ENCODE data around the gene MIOS.

MIOS gene

GRCh38 chr7:7583731-7584130 is 17.0 kb downstream of the MIOS start:
- DNase-seq (ENCODE audit: low spot score) = no peak

- no peak for DNase-seq (ENCODE audit: low spot score)
Measured at GRCh38 chr7:7584653-7585052, 18.0 kb downstream of the MIOS start.

- DNase-seq (ENCODE audit: low spot score) = no peak
Measured at GRCh38 chr7:7585241-7585928, 18.7 kb downstream of the MIOS start.

- DNase-seq (ENCODE audit: low spot score) = peak; percentile 71
Measured at GRCh38 chr7:7595451-7595850, 28.8 kb downstream of the MIOS start.

GRCh38 chr7:7596176-7596575 is 29.5 kb downstream of the MIOS start:
- DNase-seq (ENCODE audit: low spot score) = no peak

GRCh38 chr7:7607010-7607409 is 40.3 kb downstream of the MIOS start:
- no peak for DNase-seq (ENCODE audit: low spot score)

- no peak for DNase-seq (ENCODE audit: low spot score)
Measured at GRCh38 chr7:7609330-7609729, 42.6 kb downstream of the MIOS start.

- DNase-seq (ENCODE audit: low spot score) = no peak
Measured at GRCh38 chr7:7612519-7612918, 45.8 kb downstream of the MIOS start.

- no peak for DNase-seq (ENCODE audit: low spot score)
Measured at GRCh38 chr7:7613210-7613609, 46.5 kb downstream of the MIOS start.

GRCh38 chr7:7614018-7614741 is 47.5 kb downstream of the MIOS start:
- peak; percentile 27 for DNase-seq (ENCODE audit: low spot score)

GRCh38 chr7:7617550-7617949 is 50.9 kb downstream of the MIOS start:
- DNase-seq (ENCODE audit: low spot score) = no peak

GRCh38 chr7:7618410-7618809 is 51.7 kb downstream of the MIOS start:
- no peak for DNase-seq (ENCODE audit: low spot score)

- DNase-seq (ENCODE audit: low spot score) = no peak
Measured at GRCh38 chr7:7620236-7620635, 53.6 kb downstream of the MIOS start.

GRCh38 chr7:7620644-7621210 is 54.0 kb downstream of the MIOS start:
- no peak for DNase-seq (ENCODE audit: low spot score)

GRCh38 chr7:7628476-7628875 is 61.8 kb downstream of the MIOS start:
- no peak for DNase-seq (ENCODE audit: low spot score)

- DNase-seq (ENCODE audit: low spot score) = no peak
Measured at GRCh38 chr7:7630626-7631329, 64.1 kb downstream of the MIOS start.

- DNase-seq (ENCODE audit: low spot score) = no peak
Measured at GRCh38 chr7:7639421-7639820, 72.7 kb downstream of the MIOS start.

- DNase-seq (ENCODE audit: low spot score) = peak; percentile 46
Measured at GRCh38 chr7:7639847-7640220, 73.2 kb downstream of the MIOS start.

- DNase-seq (ENCODE audit: low spot score) = peak; percentile 98
Measured at GRCh38 chr7:7640221-7641128, 73.8 kb downstream of the MIOS start, which contains the start of gene UMAD1. Gene UMAD1 (plus strand): TSS chr7:7640752. CDS start chr7:7673372, 32,620 bp downstream.

GRCh38 chr7:7641129-7641663 is 74.5 kb downstream of the MIOS start:
- no peak for DNase-seq (ENCODE audit: low spot score)

- no peak for DNase-seq (ENCODE audit: low spot score)
Measured at GRCh38 chr7:7642081-7642480, 75.4 kb downstream of the MIOS start.

Measured in hematopoietic multipotent progenitor cell treated with erythropoietin and hydrocortisone succinate and interleukin-3 and kit ligand, for 17 days (in vitro differentiated cells).